ENCODE data around the gene ARL2BP. TPM values are rescaled to one million over a fixed set of nuclear protein-coding genes. Genes with fewer than 3 reads are reported as not detected.

Gene ARL2BP
- total and polyA plus RNA-seq, 2 of the 4 experiments (the other 2 are of a cell fraction): 46.9 to 73.7 TPM

DNA sequence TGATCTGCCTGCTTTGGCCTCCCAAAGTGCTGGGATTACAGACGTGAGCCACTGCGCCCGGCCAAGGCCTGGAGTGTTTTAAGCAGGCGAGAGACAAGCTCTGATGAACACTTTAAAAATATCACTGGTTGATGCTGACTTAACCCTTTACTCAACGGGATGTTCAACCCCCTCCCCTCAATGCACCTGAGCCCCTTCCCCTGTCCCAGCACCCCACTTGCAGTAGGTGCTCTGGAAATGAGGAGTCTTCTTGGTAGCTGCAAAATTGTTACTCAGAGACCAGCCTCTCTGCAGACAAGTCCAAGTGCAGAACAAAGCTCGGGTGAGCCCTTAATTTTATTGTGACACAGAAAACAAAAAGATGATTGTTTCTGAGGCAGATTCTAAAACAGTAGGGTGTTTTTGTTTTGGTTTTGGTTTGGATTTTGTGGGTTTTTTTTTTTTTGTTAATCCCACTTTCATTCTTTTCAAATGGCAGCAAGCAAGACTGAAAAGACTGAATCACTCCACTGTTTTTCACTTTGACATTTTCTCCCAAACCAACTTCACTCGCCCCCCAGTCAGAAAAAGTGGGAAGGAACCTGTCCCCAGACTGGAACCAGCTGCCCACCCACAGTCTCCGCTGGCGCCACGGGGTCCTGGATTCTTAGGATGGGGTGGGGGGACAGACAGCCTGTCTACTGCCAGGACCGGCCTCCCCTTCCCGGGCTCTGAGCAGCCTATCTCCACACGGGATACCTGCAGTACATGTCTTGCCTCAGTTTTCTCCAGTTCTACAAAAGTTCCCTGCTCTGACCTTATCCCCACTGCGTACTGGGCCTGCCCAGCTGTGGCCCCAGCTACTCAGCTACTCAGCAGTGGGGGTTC is 44.6 kb downstream of the ARL2BP start (continued):
- TF ChIP-seq CEBPB (IDR thresholded peaks at IDR 0.05; ENCODE audit: low read depth, low read length): no peak

DNA sequence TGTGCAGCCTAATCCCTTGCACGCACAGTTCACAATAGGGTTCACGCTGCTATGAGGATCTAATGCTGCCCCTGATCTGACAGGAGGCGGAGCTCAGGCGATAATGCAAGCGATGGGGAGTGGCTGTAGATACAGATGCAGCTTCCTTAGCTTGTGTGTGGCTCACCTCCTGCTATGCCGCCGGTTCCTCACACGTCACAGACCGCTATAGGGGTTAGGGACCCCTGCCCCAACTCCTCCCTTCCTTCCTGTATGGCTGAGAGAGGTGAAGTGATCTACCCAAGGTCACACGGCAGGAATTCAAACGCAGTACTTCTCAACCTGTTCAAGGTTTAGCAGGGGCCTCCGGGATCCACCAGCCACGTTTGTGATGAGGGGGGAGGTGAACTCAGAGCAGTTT is 52.8 kb downstream of the ARL2BP start:
- no peak for DNase-seq
- POLR2A ChIA-PET (ENCODE audit: unreplicated experiment): no interaction called here
- BruUV-seq (replicated peaks): no TSS peak

More for the DNA sequence above, 52.8 kb downstream of the ARL2BP start:
- Histone ChIP-seq H3K4me3 (ENCODE audit: insufficient read depth, low read depth, low read length) (no peak overlapping the region), H4K91ac (ENCODE audit: insufficient read depth, low read depth, low read length) (no peak overlapping the region), H4K20me1 (ENCODE audit: insufficient read depth, low read length) (peaks cover 5% of the 10 kb centered on the region), H2BK120ac (ENCODE audit: low read depth, low read length) (no peak overlapping the region), H3K18ac (ENCODE audit: low read depth, low read length) (no peak overlapping the region), H4K8ac (ENCODE audit: low read depth in 2 of 2, low read length in 2 of 2) (no peak overlapping the region), H4K5ac (ENCODE audit: low read depth, low read length) (no peak overlapping the region), H3K9me1 (ENCODE audit: insufficient read depth, low read length) (no peaks in the 10 kb centered on the region), H2AFZ (replicated peaks; ENCODE audit: low read length, poor library complexity) (peak overlapping the region; percentile 59), H3K9ac (ENCODE audit: low read depth, low read length) (no peak overlapping the region), H3K14ac (replicated peaks; ENCODE audit: low read depth, low read length) (no peak overlapping the region), H3K27ac (ENCODE audit: insufficient read depth, low read length) (no peak overlapping the region), H2AK9ac (replicated peaks; ENCODE audit: low read depth, low read length, poor library complexity) (no peak overlapping the region), H3K4me2 (ENCODE audit: low read depth, low read length) (no peak overlapping the region), H3K23ac (ENCODE audit: low read depth, low read length) (no peak overlapping the region), H2BK5ac (ENCODE audit: low read depth, low read length, poor library complexity, severe bottlenecking) (no peak overlapping the region), H3K36me3 (ENCODE audit: control insufficient read depth, insufficient read depth, low read length) (no peaks in the 10 kb centered on the region), H2AK5ac (ENCODE audit: low read depth, low read length) (no peak overlapping the region), H2BK15ac (ENCODE audit: low read depth, low read length) (no peak overlapping the region), H2BK20ac (ENCODE audit: low read depth, low read length) (no peak overlapping the region), H3K4me1 (ENCODE audit: control insufficient read depth, insufficient read depth, low read length) (no peaks in the 10 kb centered on the region), H3K9me3 (ENCODE audit: control insufficient read depth, insufficient read depth, low read length) (no peaks in the 10 kb centered on the region), H3K4ac (ENCODE audit: low read depth, low read length) (no peak overlapping the region), H3K27me3 (ENCODE audit: control insufficient read depth, insufficient read depth, low read length) (peaks cover 3% of the 10 kb centered on the region; the same call in 1 of the 2 replicates), H3K56ac (ENCODE audit: extremely low read depth, insufficient read depth, low read length) (no peak overlapping the region), H3K79me1 (ENCODE audit: low read depth in 1 of 2, low read length in 2 of 2) (no peaks in the 10 kb centered on the region)
- intact Hi-C loops (cut with micrococcal nuclease): loop anchor here (2.0 kb wide), 3 partner anchors 53 to 205 kb away; partner anchors contain the start of genes ARL2BP and CPNE2
- WGBS, 2 experiments (ENCODE audit: extremely low coverage in 2 of 2, insufficient read length in 1 of 2): 0% methylated on average over 1 of the region's 13 CpGs; no CpG with 5 or more reads in 1 of the 2 experiments
- dilution Hi-C loops (cut with HindIII; ENCODE audit: low sequenced_read_pairs, unreplicated experiment): no loop called here
- no peak for TF ChIP-seq MAFK (IDR thresholded peaks at IDR 0.05; ENCODE audit: low read depth, low read length)
- CTCF ChIA-PET: interaction anchor here (0.6 to 3.5 kb wide), 2 partner anchors 50 to 119 kb away, joined by 13 to 20 read pairs; no protein-coding TSS in a partner anchor
- ATAC-seq (ENCODE audit: low read depth): no peak
- in situ Hi-C loops (cut with MboI; ENCODE audit: low sequenced_read_pairs): loop anchor here (10.0 kb wide), 1 partner anchor 213 kb away; no protein-coding TSS in a partner anchor
